Endothelial cell of umbilical vein (primary cell): Measurements from ENCODE around the gene CCT6A. TPM values are rescaled to one million over a fixed set of nuclear protein-coding genes. Genes with fewer than 3 reads are reported as not detected.
"Not testable (repeated sequence)": the region's sequence is repeated elsewhere in the genome, so short reads cannot be mapped to it uniquely, and the experiment has no call there.

Source experiments
- BruUV-seq: library from RNA; stranded (reverse); fragments of 400-500 nt; replicated peaks from 2 replicates; lab custom pipeline; 2021; lab: Mats Ljungman, UMichigan
- CTCF ChIA-PET: fragments of 300-600, 350-600 bp; sonication (Branson Sonifier 250); formaldehyde crosslinking; loops from one replicate; lab custom pipeline; 2021; ENCODE audit warnings: antibody characterized with exemption, inconsistent platforms; lab: Charles Lee
- POLR2A ChIA-PET: fragments of 300-600, 350-600 bp; sonication (Branson Sonifier 250); formaldehyde crosslinking; loops from one replicate; lab custom pipeline; 2021; ENCODE audit warnings: antibody characterized with exemption, inconsistent platforms; lab: Charles Lee
- DNase-seq: peaks from one replicate; pipeline ENCODE4 v3.0.0-alpha.2; 2011; ENCODE audit warnings: low read depth, low spot score
- FAIRE-seq: peaks from 2 replicates; lab custom pipeline; 2011; peaks lifted over from hg19 to GRCh38; lab: Jason Lieb, UNC
- H2AFZ ChIP-seq: 2 replicates; pipeline ENCODE4 v1.6.0; 2012; ENCODE audit warnings: low read depth, low read length, control low read depth, inconsistent platforms
- H3K27ac ChIP-seq: 2 replicates; pipeline ENCODE4 v1.5.1; 2011; ENCODE audit warnings: low read depth, mild to moderate bottlenecking, control low read depth, low read length, moderate library complexity; ENCODE audit not compliant: insufficient read depth
- H3K27me3 ChIP-seq, 2 experiments: 2 replicates each; pipeline versions ENCODE4 v1.6.0 to v1.6.1; 2011; ENCODE audit warnings: low read length in 2 of 2, mixed read lengths in 1 of 2; ENCODE audit not compliant: control insufficient read depth in 2 of 2, insufficient read depth in 2 of 2
- H3K36me3 ChIP-seq, 2 experiments: 2 replicates in 1 of 2; 3 replicates in 1 of 2; pipeline ENCODE4 v1.5.1; 2011; ENCODE audit warnings: low read length in 2 of 2, mild to moderate bottlenecking in 1 of 2, moderate library complexity in 1 of 2; ENCODE audit not compliant: control insufficient read depth in 2 of 2, insufficient read depth in 2 of 2; ENCODE audit errors: extremely low read depth in 1 of 2
- H3K4me1 ChIP-seq: 3 replicates; pipeline ENCODE4 v1.5.1; 2011; ENCODE audit warnings: mild to moderate bottlenecking, low read length; ENCODE audit not compliant: control insufficient read depth, insufficient read depth; ENCODE audit errors: extremely low read depth
- H3K4me2 ChIP-seq: 2 replicates; pipeline ENCODE4 v1.6.1; 2011; ENCODE audit warnings: low read length, control low read depth, mixed read lengths; ENCODE audit not compliant: insufficient read depth
- H3K4me3 ChIP-seq, 3 experiments: fragments of 200-600 bp in 1 of 3; sonication (generic), shearing (Covaris generic) in 1 of 3; replicated peaks in 1 of 3; 2 replicates each; pipeline ENCODE4 v1.5.1; 2011 to 2016; ENCODE audit warnings: control low read depth in 3 of 3, low read length in 3 of 3, mild to moderate bottlenecking in 2 of 3, inconsistent platforms in 1 of 3, low read depth in 1 of 3, moderate library complexity in 1 of 3; ENCODE audit not compliant: insufficient read depth in 1 of 3
- H3K79me2 ChIP-seq: 2 replicates; pipeline ENCODE4 v1.6.0; 2012; ENCODE audit warnings: low read length, inconsistent platforms; ENCODE audit not compliant: control insufficient read depth, insufficient read depth
- H3K9ac ChIP-seq: replicated peaks from 2 replicates; pipeline ENCODE3; 2011; ENCODE audit warnings: low read length, control low read depth; ENCODE audit not compliant: insufficient read depth; ENCODE audit errors: extremely low read depth
- H3K9me1 ChIP-seq: replicated peaks from 3 replicates; pipeline ENCODE4 v1.6.0; 2011; ENCODE audit warnings: mild to moderate bottlenecking, low read length; ENCODE audit not compliant: control insufficient read depth, insufficient read depth; ENCODE audit errors: extremely low read depth
- H3K9me3 ChIP-seq: replicated peaks from 2 replicates; pipeline ENCODE4 v1.5.1; 2012; ENCODE audit warnings: low read length, inconsistent platforms; ENCODE audit not compliant: control insufficient read depth, insufficient read depth
- H4K20me1 ChIP-seq: replicated peaks from 2 replicates; pipeline ENCODE3; 2011; ENCODE audit warnings: mild to moderate bottlenecking, low read length; ENCODE audit not compliant: control insufficient read depth, insufficient read depth; ENCODE audit errors: extremely low read depth
- EZH2 ChIP-seq: IDR thresholded peaks from 2 replicates; pipeline ENCODE4 v1.6.1; 2012; ENCODE audit warnings: borderline replicate concordance, low read depth, mild to moderate bottlenecking, moderate library complexity, low read length, inconsistent platforms; ENCODE audit not compliant: severe bottlenecking
- FOS ChIP-seq: IDR thresholded peaks from 2 replicates; pipeline ENCODE4 v1.6.1; 2011; ENCODE audit warnings: mild to moderate bottlenecking, low read length, moderate library complexity, borderline replicate concordance; ENCODE audit not compliant: insufficient read depth
- GATA2 ChIP-seq: IDR thresholded peaks from 2 replicates; pipeline ENCODE4 v1.7.0; 2011; ENCODE audit warnings: low read depth, mild to moderate bottlenecking, moderate library complexity, mixed read lengths, low read length; ENCODE audit not compliant: insufficient read length, insufficient read depth
- JUN ChIP-seq: IDR thresholded peaks from 2 replicates; pipeline ENCODE4 v1.6.1; 2011; ENCODE audit warnings: borderline replicate concordance, low read depth; ENCODE audit not compliant: insufficient read length, insufficient read depth
- MAX ChIP-seq: IDR thresholded peaks from 2 replicates; pipeline ENCODE4 v1.6.1; 2011; ENCODE audit not compliant: insufficient read depth, insufficient read length
- MYC ChIP-seq: IDR thresholded peaks from one replicate; pipeline ENCODE4 v1.6.1; 2011; ENCODE audit warnings: mild to moderate bottlenecking, low read depth, low read length
- POLR2A ChIP-seq: IDR thresholded peaks from 2 replicates; pipeline ENCODE4 v1.6.1; 2012; ENCODE audit warnings: low read depth, mild to moderate bottlenecking, control low read depth, low read length
- POLR2AphosphoS5 ChIP-seq: IDR thresholded peaks from 2 replicates; pipeline ENCODE4 v1.6.1; 2012; ENCODE audit warnings: low read depth, mild to moderate bottlenecking, control low read depth, low read length, moderate library complexity; ENCODE audit not compliant: insufficient read depth
- dilution Hi-C: fragments of 300-500 bp; cut with MboI; formaldehyde crosslinking; loops from one replicate; pipeline ENCODE4 v1.15.0; 2019; ENCODE audit warnings: low sequenced_read_pairs; ENCODE audit not compliant: extremely low pct_ligation_motif_present
- intact Hi-C: fragments of 100-400 bp; cut with micrococcal nuclease; formaldehyde crosslinking; loops from one replicate; pipeline ENCODE4 v1.10.0; 2022
- polyA plus RNA-seq, 4 experiments: library from polyadenylated mRNA; depleted of rRNA in 3 of 4; stranded (reverse) in 3 of 4; unstranded in 1 of 4; fragments of >200 nt; gene quantifications; 2 replicates each; pipeline versions ENCODE4 v1.2.1 to v1.2.3, GENCODE V29; 2011 to 2012; ENCODE audit warnings: missing spikeins in 1 of 4
- total RNA-seq: library from RNA; stranded (reverse); gene quantifications from 2 replicates; pipeline ENCODE4 v1.2.3, GENCODE V29; 2021

Gene CCT6A
- total and polyA plus RNA-seq, 2 donors (not counting 3 experiments of a cell fraction or from before 2014, with no cell fraction given), result 152 to 221 TPM

GRCh38 chr7:56087445-56087844, 35.9 kb downstream of the CCT6A start:
- CTCF ChIA-PET, result interaction anchor here (2.3 kb wide), 1 partner anchor 8 kb away, joined by 7 read pairs; no protein-coding TSS in a partner anchor
- Histone ChIP-seq H3K4me2 (no peak overlapping the region), H3K27me3 (no peaks in the 10 kb centered on the region), H3K9ac (no peak overlapping the region), H3K9me3 (no peaks in the 10 kb centered on the region), H3K4me1 (no peaks in the 10 kb centered on the region), H3K9me1 (no peaks in the 10 kb centered on the region), H4K20me1 (no peaks in the 10 kb centered on the region), H3K36me3 (no peaks in the 10 kb centered on the region), H2AFZ (no peak overlapping the region), H3K79me2 (no peaks in the 10 kb centered on the region), H3K4me3 (no peak overlapping the region), H3K27ac (no peak overlapping the region)
- no peak for FAIRE-seq
- no TSS peak for BruUV-seq
- dilution Hi-C loops, result no loop called here
- DNase-seq, result no peak
- POLR2A ChIA-PET, result no interaction called here
- TF ChIP-seq FOS (no peak), MAX (no peak), GATA2 (no peak), EZH2 (no peak), JUN (no peak), POLR2A (no peak), MYC (no peak), POLR2AphosphoS5 (no peak)
- intact Hi-C loops, result no loop called here

DNA sequence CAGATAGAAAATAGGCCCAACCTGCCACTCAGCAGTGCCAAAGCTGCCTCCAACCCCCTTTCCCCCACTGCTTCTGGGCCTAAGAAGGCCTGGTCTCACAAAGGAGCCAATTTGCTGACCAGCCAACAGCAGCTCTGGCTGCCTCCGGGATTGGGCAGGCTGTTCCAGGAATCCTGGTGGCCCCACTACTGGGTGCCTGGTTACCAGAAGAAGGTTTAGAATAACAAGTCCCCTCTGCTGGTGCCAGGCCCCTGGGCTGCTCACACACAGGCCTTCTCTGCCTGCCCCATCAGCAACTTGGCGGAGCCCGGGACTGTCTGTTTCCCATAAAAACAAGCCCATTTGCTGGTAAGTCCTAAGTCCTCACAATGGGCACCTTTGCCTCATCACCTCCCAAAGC, 40.0 kb downstream of the CCT6A start:
- Histone ChIP-seq H3K9ac (no peak overlapping the region), H3K4me1 (peaks cover 3% of the 10 kb centered on the region), H3K4me3 (no peak overlapping the region), H2AFZ (no peak overlapping the region), H4K20me1 (no peaks in the 10 kb centered on the region), H3K4me2 (no peak overlapping the region), H3K9me3 (no peaks in the 10 kb centered on the region), H3K79me2 (no peaks in the 10 kb centered on the region), H3K36me3 (no peaks in the 10 kb centered on the region), H3K27ac (no peak overlapping the region), H3K9me1 (no peaks in the 10 kb centered on the region), H3K27me3 (no peaks in the 10 kb centered on the region)
- FAIRE-seq, result no peak
- POLR2A ChIA-PET, result interaction anchor here (0.7 kb wide), 1 partner anchor 12 kb away, joined by 4 read pairs; no protein-coding TSS in a partner anchor
- dilution Hi-C loops (no loop called here), intact Hi-C loops (no loop called here)
- TF ChIP-seq FOS (no peak), MAX (no peak), POLR2A (no peak)
- no peak for DNase-seq
- CTCF ChIA-PET, result interaction anchor here (1.7 to 2.8 kb wide), 6 partner anchors 13 to 451 kb away, joined by 7 to 49 read pairs (median 31); partner anchors contain the start of genes CHCHD2 and SUMF2
- no TSS peak for BruUV-seq

DNA sequence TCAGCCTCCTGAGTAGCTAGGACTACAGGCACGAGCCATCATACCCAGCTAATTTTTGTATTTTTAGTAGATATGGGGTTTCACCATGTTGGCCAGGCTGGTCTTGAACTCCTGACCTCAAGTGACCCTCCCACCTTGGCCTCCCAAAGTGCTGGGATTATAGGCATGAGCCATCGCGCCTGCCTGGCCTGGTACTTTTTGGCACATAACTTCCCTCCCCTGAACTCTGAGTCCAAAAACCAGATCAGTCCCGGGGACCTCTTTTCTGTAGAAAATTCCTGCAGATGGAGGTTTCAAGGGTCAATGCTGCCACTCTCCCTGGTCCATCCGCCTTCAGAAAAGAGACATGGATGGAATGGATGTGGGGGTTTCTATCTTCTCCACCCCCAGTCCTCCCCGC, 40.8 kb downstream of the CCT6A start:
- H3K27me3 ChIP-seq, H4K20me1 ChIP-seq, H3K9me3 ChIP-seq, H3K9me1 ChIP-seq, H3K36me3 ChIP-seq, H3K4me1 ChIP-seq, dilution Hi-C loops, FAIRE-seq, H3K4me3 ChIP-seq, H3K79me2 ChIP-seq, H3K27ac ChIP-seq, H3K9ac ChIP-seq, BruUV-seq, H2AFZ ChIP-seq, DNase-seq: not testable (repeated sequence)
- peak overlapping the region; percentile 42 for H3K4me2 ChIP-seq
- intact Hi-C loops, result loop anchor here (2.0 kb wide), 1 partner anchor 14 kb away; no protein-coding TSS in a partner anchor
- ChIA-PET POLR2A (interaction anchor here (0.9 to 1.1 kb wide), 2 partner anchors 14 to 128 kb away, joined by 3 to 7 read pairs; partner anchors contain the start of gene CHCHD2), CTCF (interaction anchor here (0.9 to 2.8 kb wide), 17 partner anchors 9 to 811 kb away, joined by 3 to 49 read pairs (median 7); partner anchors contain the start of genes CHCHD2, NIPSNAP2 and SUMF2)
